Osteocyte (in vitro differentiated cells): ENCODE measurements around the gene KCNMB1. TPM values are rescaled to one million over a fixed set of nuclear protein-coding genes. Genes with fewer than 3 reads are reported as not detected.

Experiments
- DNase-seq: peaks from one replicate; pipeline ENCODE4 v3.0.0; 2021; ENCODE audit warnings: mixed read lengths; ENCODE audit not compliant: unreplicated experiment; ENCODE audit errors: extremely low spot score
- H3K27ac Mint-ChIP-seq: one replicate; pipeline ENCODE4 v1.8.0; 2021; ENCODE audit warnings: mild to moderate bottlenecking, mixed read lengths; ENCODE audit not compliant: unreplicated experiment
- H3K27me3 Mint-ChIP-seq: one replicate; pipeline ENCODE4 v1.8.0; 2021; ENCODE audit warnings: mixed read lengths; ENCODE audit not compliant: unreplicated experiment
- H3K36me3 Mint-ChIP-seq: one replicate; pipeline ENCODE4 v1.8.0; 2021; ENCODE audit warnings: mixed read lengths; ENCODE audit not compliant: unreplicated experiment
- H3K4me1 Mint-ChIP-seq: one replicate; pipeline ENCODE4 v1.8.0; 2021; ENCODE audit warnings: mixed read lengths; ENCODE audit not compliant: unreplicated experiment
- H3K4me3 Mint-ChIP-seq: one replicate; pipeline ENCODE4 v1.8.0; 2021; ENCODE audit warnings: mild to moderate bottlenecking, moderate library complexity, mixed read lengths; ENCODE audit not compliant: unreplicated experiment
- H3K9me3 Mint-ChIP-seq: one replicate; pipeline ENCODE4 v1.8.0; 2021; ENCODE audit warnings: mixed read lengths; ENCODE audit not compliant: unreplicated experiment
- CTCF ChIP-seq: fragments of 200-600 bp; sonication (generic); IDR thresholded peaks from 2 replicates; pipeline ENCODE4 v1.5.0; 2021; ENCODE audit warnings: antibody characterized with exemption, mild to moderate bottlenecking, moderate library complexity
- total RNA-seq: library from RNA; stranded (reverse); gene quantifications from 2 replicates; pipeline ENCODE4 v1.2.1, GENCODE V29; 2021

KCNMB1 gene
- total RNA-seq, 1 donor from 2014 or later = 3.5 TPM

- Mint-ChIP-seq H3K27me3 (peaks cover 5% of the 10 kb centered on the region), H3K27ac (peak overlapping the region; percentile 13), H3K4me3 (no peak overlapping the region), H3K4me1 (peaks cover 20% of the 10 kb centered on the region), H3K36me3 (no peaks in the 10 kb centered on the region), H3K9me3 (no peaks in the 10 kb centered on the region)
- TF ChIP-seq CTCF = no peak
- DNase-seq = no peak
Measured at GRCh38 chr5:170386743-170387395, 2.3 kb downstream of the KCNMB1 start.

- no peak for DNase-seq
- H3K4me3 Mint-ChIP-seq = no peak overlapping the region
- H3K4me1 Mint-ChIP-seq = peaks cover 7% of the 10 kb centered on the region
- TF ChIP-seq CTCF = no peak
- H3K9me3 Mint-ChIP-seq = no peaks in the 10 kb centered on the region
- H3K27ac Mint-ChIP-seq = no peak overlapping the region
- no peaks in the 10 kb centered on the region for H3K36me3 Mint-ChIP-seq
- H3K27me3 Mint-ChIP-seq = peaks cover 7% of the 10 kb centered on the region
Measured at GRCh38 chr5:170383227-170383626, 5.9 kb downstream of the KCNMB1 start.

GRCh38 chr5:170382790-170383189 is 6.4 kb downstream of the KCNMB1 start:
- Mint-ChIP-seq H3K27ac (no peak overlapping the region), H3K27me3 (peaks cover 7% of the 10 kb centered on the region), H3K36me3 (no peaks in the 10 kb centered on the region), H3K9me3 (no peaks in the 10 kb centered on the region), H3K4me1 (peaks cover 3% of the 10 kb centered on the region), H3K4me3 (no peak overlapping the region)
- DNase-seq = no peak
- no peak for TF ChIP-seq CTCF

- TF ChIP-seq CTCF = no peak
- H3K4me1 Mint-ChIP-seq = no peaks in the 10 kb centered on the region
- H3K36me3 Mint-ChIP-seq = no peaks in the 10 kb centered on the region
- H3K4me3 Mint-ChIP-seq = no peak overlapping the region
- DNase-seq = no peak
- H3K9me3 Mint-ChIP-seq = peaks cover 7% of the 10 kb centered on the region
- no peak overlapping the region for H3K27ac Mint-ChIP-seq
- peaks cover 14% of the 10 kb centered on the region for H3K27me3 Mint-ChIP-seq
Measured at GRCh38 chr5:170380361-170380951, 8.7 kb downstream of the KCNMB1 start.

- Mint-ChIP-seq H3K9me3 (peaks cover 7% of the 10 kb centered on the region), H3K36me3 (no peaks in the 10 kb centered on the region), H3K27ac (no peak overlapping the region), H3K27me3 (peaks cover 23% of the 10 kb centered on the region), H3K4me1 (no peaks in the 10 kb centered on the region), H3K4me3 (no peak overlapping the region)
- no peak for DNase-seq
- no peak for TF ChIP-seq CTCF
Measured at GRCh38 chr5:170378740-170379139, 10.4 kb downstream of the KCNMB1 start.
